WTC11 (cell line): Measurements from ENCODE around the gene CAPN2. TPM values are rescaled to one million over a fixed set of nuclear protein-coding genes. Genes with fewer than 3 reads are reported as not detected.

Source experiments
- ATAC-seq: fragments of 200-7000 bp; cut with Tn5 transposase; 2 replicates; pipeline ENCODE4 v1.10.0; 2021; ENCODE audit warnings: mild to moderate bottlenecking, moderate library complexity
- CTCF ChIA-PET: fragments of 300-600 bp; sonication (Branson Sonifier 250); formaldehyde crosslinking; loops from one replicate; lab custom pipeline; 2021; ENCODE audit warnings: antibody characterized with exemption; lab: Charles Lee
- POLR2A ChIA-PET: fragments of 350-600 bp; sonication (Branson Sonifier 250); formaldehyde crosslinking; loops from one replicate; lab custom pipeline; 2021; ENCODE audit warnings: antibody characterized with exemption; lab: Charles Lee
- DNase-seq: peaks from one replicate; pipeline ENCODE4 v3.0.0; 2021; ENCODE audit warnings: low spot score
- H3K27ac Mint-ChIP-seq: 2 replicates; pipeline ENCODE4 v1.8.0; 2021; ENCODE audit warnings: mixed read lengths
- H3K27me3 Mint-ChIP-seq: 2 replicates; pipeline ENCODE4 v1.8.0; 2021; ENCODE audit warnings: low read depth, mild to moderate bottlenecking, moderate library complexity, mixed read lengths
- H3K36me3 Mint-ChIP-seq: 2 replicates; pipeline ENCODE4 v1.8.0; 2021; ENCODE audit warnings: mixed read lengths
- H3K4me1 Mint-ChIP-seq: 2 replicates; pipeline ENCODE4 v1.8.0; 2022; ENCODE audit warnings: mixed read lengths
- H3K4me3 Mint-ChIP-seq: 2 replicates; pipeline ENCODE4 v1.8.0; 2021; ENCODE audit warnings: mild to moderate bottlenecking, moderate library complexity, mixed read lengths
- H3K9me3 Mint-ChIP-seq: 2 replicates; pipeline ENCODE4 v1.8.0; 2021; ENCODE audit warnings: mixed read lengths
- ARID4B ChIP-seq: sonication (generic); formaldehyde crosslinking; IDR thresholded peaks from 2 replicates; pipeline ENCODE4 v1.8.0; 2023; ENCODE audit warnings: missing genetic modification reagents, mild to moderate bottlenecking, borderline replicate concordance
- CDX4 ChIP-seq: fragments of 250-450 bp; sonication (Bioruptor Pico); IDR thresholded peaks from 2 replicates; pipeline ENCODE4 v1.9.0; 2021; ENCODE audit warnings: moderate library complexity, mild to moderate bottlenecking, inconsistent platforms, borderline replicate concordance
- CREB1 ChIP-seq: sonication (generic); formaldehyde crosslinking; IDR thresholded peaks from 2 replicates; pipeline ENCODE4 v1.8.0; 2023; ENCODE audit warnings: mild to moderate bottlenecking, missing genetic modification reagents
- E2F1 ChIP-seq: sonication (generic); formaldehyde crosslinking; IDR thresholded peaks from 2 replicates; pipeline ENCODE4 v1.8.0; 2022; ENCODE audit warnings: mild to moderate bottlenecking, missing genetic modification reagents
- FOXP1 ChIP-seq: sonication (generic); formaldehyde crosslinking; IDR thresholded peaks from 2 replicates; pipeline ENCODE4 v1.8.0; 2022; ENCODE audit warnings: missing genetic modification reagents, mild to moderate bottlenecking, moderate library complexity, borderline replicate concordance
- HMGA2 ChIP-seq: fragments of 250-450 bp; sonication (Bioruptor Pico); IDR thresholded peaks from 2 replicates; pipeline ENCODE4 v1.4.0; 2021; ENCODE audit warnings: mild to moderate bottlenecking, moderate library complexity
- MAX ChIP-seq: sonication (generic); formaldehyde crosslinking; IDR thresholded peaks from 2 replicates; pipeline ENCODE4 v1.8.0; 2022; ENCODE audit warnings: mild to moderate bottlenecking, missing genetic modification reagents
- MYBL2 ChIP-seq: sonication (generic); formaldehyde crosslinking; IDR thresholded peaks from 2 replicates; pipeline ENCODE4 v1.8.1; 2023; ENCODE audit warnings: mild to moderate bottlenecking, moderate library complexity, missing genetic modification reagents
- NFE2L1 ChIP-seq: sonication (generic); formaldehyde crosslinking; IDR thresholded peaks from 2 replicates; pipeline ENCODE4 v1.8.1; 2023; ENCODE audit warnings: missing genetic modification reagents
- NFYB ChIP-seq: sonication (generic); formaldehyde crosslinking; conservative IDR thresholded peaks from 2 replicates; pipeline ENCODE4 v1.8.0; 2022; ENCODE audit warnings: low read depth, missing genetic modification reagents
- PREB ChIP-seq: sonication (generic); formaldehyde crosslinking; IDR thresholded peaks from 2 replicates; pipeline ENCODE4 v1.8.1; 2022; ENCODE audit warnings: mild to moderate bottlenecking, missing genetic modification reagents, moderate library complexity, borderline replicate concordance
- SMAD3 ChIP-seq: sonication (generic); formaldehyde crosslinking; IDR thresholded peaks from 2 replicates; pipeline ENCODE4 v1.8.0; 2022; ENCODE audit warnings: missing genetic modification reagents, mild to moderate bottlenecking, borderline replicate concordance
- TP53 ChIP-seq: sonication (generic); formaldehyde crosslinking; IDR thresholded peaks from 2 replicates; pipeline ENCODE4 v1.8.1; 2023; ENCODE audit warnings: mild to moderate bottlenecking, missing genetic modification reagents
- USF1 ChIP-seq: sonication (generic); formaldehyde crosslinking; IDR thresholded peaks from 2 replicates; pipeline ENCODE4 v1.8.0; 2022; ENCODE audit warnings: mild to moderate bottlenecking, missing genetic modification reagents
- ZNF219 ChIP-seq: sonication (generic); formaldehyde crosslinking; IDR thresholded peaks from 2 replicates; pipeline ENCODE4 v1.8.0; 2023; ENCODE audit warnings: missing genetic modification reagents, mild to moderate bottlenecking, borderline replicate concordance
- ZNF317 ChIP-seq: sonication (generic); formaldehyde crosslinking; IDR thresholded peaks from 2 replicates; pipeline ENCODE4 v1.8.1; 2023; ENCODE audit warnings: low read depth, mild to moderate bottlenecking, moderate library complexity, missing genetic modification reagents, borderline replicate concordance
- ZNF532 ChIP-seq: fragments of 250-450 bp; sonication (Bioruptor Pico); IDR thresholded peaks from 2 replicates; pipeline ENCODE4 v1.9.0; 2021; ENCODE audit warnings: mild to moderate bottlenecking, borderline replicate concordance
- total RNA-seq: library from RNA; stranded (reverse); gene quantifications from 3 replicates; pipeline ENCODE4 v1.2.3, GENCODE V29; 2021

Gene CAPN2
- total RNA-seq, 1 experiment from 2014 or later, result 21.3 TPM

GRCh38 chr1:223662943-223663342 lies 49.4 kb upstream of the CAPN2 start:
- POLR2A ChIA-PET, result no interaction called here
- no peak for DNase-seq

GRCh38 chr1:223664106-223664505 lies 48.2 kb upstream of the CAPN2 start:
- Mint-ChIP-seq H3K27ac (no peak overlapping the region), H3K36me3 (no peaks in the 10 kb centered on the region), H3K4me3 (no peak overlapping the region), H3K4me1 (peaks cover 13% of the 10 kb centered on the region), H3K9me3 (no peaks in the 10 kb centered on the region), H3K27me3 (no peaks in the 10 kb centered on the region; the same call in none of the 2 replicates)
- CTCF ChIA-PET, result interaction anchor here (1.2 to 1.7 kb wide), 2 partner anchors 11 to 108 kb away, joined by 3 to 5 read pairs; no protein-coding TSS in a partner anchor
- POLR2A ChIA-PET, result no interaction called here
- no peak for ATAC-seq
- DNase-seq, result no peak
- no peak for TF ChIP-seq USF1 (CRISPR knock-in tag)
- no peak for TF ChIP-seq ARID4B (CRISPR knock-in tag)
- TF ChIP-seq HMGA2, result no peak
- no peak for TF ChIP-seq NFYB
- TF ChIP-seq MAX (CRISPR knock-in tag), result no peak
- no peak for TF ChIP-seq TP53 (CRISPR knock-in tag)
- no peak for TF ChIP-seq NFE2L1 (CRISPR knock-in tag)
- no peak for TF ChIP-seq SMAD3

More at GRCh38 chr1:223662943-223663342, 49.4 kb upstream of the CAPN2 start:
- no peak for TF ChIP-seq CDX4
- TF ChIP-seq FOXP1 (CRISPR knock-in tag), result no peak
- TF ChIP-seq CREB1 (CRISPR knock-in tag), result no peak
- TF ChIP-seq PREB (CRISPR knock-in tag), result no peak
- TF ChIP-seq ZNF317, result no peak
- TF ChIP-seq ZNF532 (CRISPR knock-in tag), result no peak
- TF ChIP-seq TP53 (CRISPR knock-in tag), result no peak
- no peak for TF ChIP-seq ZNF219 (CRISPR knock-in tag)
- no peak for TF ChIP-seq MYBL2 (CRISPR knock-in tag)
- no peak for TF ChIP-seq E2F1 (CRISPR knock-in tag)
- TF ChIP-seq, all 79 proteins: peak for 0
- CTCF ChIA-PET, result interaction anchor here (1.7 kb wide), 1 partner anchor 106 kb away, joined by 5 read pairs; no protein-coding TSS in a partner anchor
- Mint-ChIP-seq H3K36me3 (no peaks in the 10 kb centered on the region), H3K4me1 (peaks cover 13% of the 10 kb centered on the region), H3K9me3 (peaks cover 2% of the 10 kb centered on the region; the same call in 1 of the 2 replicates), H3K4me3 (no peak overlapping the region), H3K27me3 (no peaks in the 10 kb centered on the region; the same call in none of the 2 replicates), H3K27ac (no peak overlapping the region)
- no peak for ATAC-seq
